GM12878 (cell line): ENCODE measurements around the gene PHF23. TPM values are rescaled to one million over a fixed set of nuclear protein-coding genes. Genes with fewer than 3 reads are reported as not detected.

Experiments
- ATAC-seq: fragments of 200-7000 bp; cut with Tn5 transposase; 3 replicates; pipeline ENCODE4 v1.9.1; 2020; ENCODE audit warnings: mild to moderate bottlenecking, moderate library complexity
- BruUV-seq: library from RNA; stranded (reverse); fragments of 400-500 nt; replicated peaks from 2 replicates; lab custom pipeline; 2021; lab: Mats Ljungman, UMichigan
- CTCF ChIA-PET: fragments of 300-600 bp; sonication (Branson Sonifier 250); formaldehyde crosslinking; extraction: SDS; loops from one replicate; lab custom pipeline; 2021; ENCODE audit warnings: inconsistent platforms; lab: Yijun Ruan, JAX
- POLR2A ChIA-PET: fragments of 350-600 bp; formaldehyde crosslinking; extraction: SDS; loops from one replicate; lab custom pipeline; 2021; ENCODE audit warnings: inconsistent platforms; lab: Charles Lee
- RAD21 ChIA-PET: fragments of 300-600 bp; sonication (Branson Sonifier 250); formaldehyde crosslinking; loops from one replicate; lab custom pipeline; 2023; ENCODE audit warnings: antibody characterized with exemption; ENCODE audit not compliant: unreplicated experiment; lab: Charles Lee
- SMC1A ChIA-PET: fragments of 300-600 bp; sonication (Branson Sonifier 250); formaldehyde crosslinking; loops from one replicate; lab custom pipeline; 2023; ENCODE audit not compliant: unreplicated experiment, uncharacterized antibody; lab: Charles Lee
- DNase-seq: peaks from one replicate; pipeline ENCODE4 v3.0.0-alpha.2; 2011; ENCODE audit warnings: low read depth, low spot score
- FAIRE-seq: peaks from 3 replicates; lab custom pipeline; 2011; peaks lifted over from hg19 to GRCh38; lab: Jason Lieb, UNC
- H2AFZ ChIP-seq: 2 replicates; pipeline ENCODE4 v1.6.0; 2011; ENCODE audit warnings: low read depth, low read length, control low read depth; ENCODE audit not compliant: control insufficient read depth
- H3K27ac ChIP-seq: 2 replicates; pipeline ENCODE4 v1.5.1; 2011; ENCODE audit warnings: control low read depth; ENCODE audit not compliant: control insufficient read depth, insufficient read depth
- H3K27me3 ChIP-seq, 2 experiments: replicated peaks in 1 of 2; 2 replicates each; pipeline versions ENCODE4 v1.6.0 to v1.6.1; 2011; ENCODE audit warnings: low read length in 1 of 2; ENCODE audit not compliant: control insufficient read depth in 2 of 2, insufficient read depth in 2 of 2
- H3K36me3 ChIP-seq, 2 experiments: 2 replicates each; pipeline ENCODE4 v1.5.1; 2011; ENCODE audit warnings: low read length in 1 of 2; ENCODE audit not compliant: control insufficient read depth in 2 of 2, insufficient read depth in 2 of 2
- H3K4me1 ChIP-seq: 2 replicates; pipeline ENCODE4 v1.6.1; 2011; ENCODE audit warnings: mild to moderate bottlenecking, low read length, moderate library complexity, mixed read lengths; ENCODE audit not compliant: control insufficient read depth, insufficient read depth
- H3K4me2 ChIP-seq: 2 replicates; pipeline ENCODE4 v1.6.0; 2011; ENCODE audit warnings: control low read depth; ENCODE audit not compliant: control insufficient read depth, insufficient read depth
- H3K4me3 ChIP-seq: fragments of 200-600 bp; sonication (generic); 2 replicates; pipeline ENCODE4 v1.5.1; 2016
- H3K79me2 ChIP-seq: 2 replicates; pipeline ENCODE4 v1.6.0; 2011; ENCODE audit warnings: low read length; ENCODE audit not compliant: control insufficient read depth, insufficient read depth
- H3K9ac ChIP-seq: 2 replicates; pipeline ENCODE4 v1.8.0; 2011; ENCODE audit warnings: low read length, control low read depth, mixed read lengths; ENCODE audit not compliant: control insufficient read depth, insufficient read depth
- H3K9me3 ChIP-seq: replicated peaks from 3 replicates; pipeline ENCODE4 v1.5.1; 2011; ENCODE audit warnings: mild to moderate bottlenecking, low read length; ENCODE audit not compliant: control insufficient read depth, insufficient read depth
- H4K20me1 ChIP-seq: 2 replicates; pipeline ENCODE4 v1.6.0; 2011; ENCODE audit not compliant: control insufficient read depth, insufficient read depth
- ASH2L ChIP-seq: fragments of 300-600, 200-600 bp; sonication (generic); IDR thresholded peaks from 2 replicates; pipeline ENCODE4 v1.6.1; 2017; ENCODE audit warnings: low read depth, mild to moderate bottlenecking, borderline replicate concordance
- CBX3 ChIP-seq: fragments of 200-600 bp; sonication (generic); IDR thresholded peaks from 2 replicates; pipeline ENCODE4 v1.6.1; 2016; ENCODE audit warnings: low read depth, borderline replicate concordance
- FOXM1 ChIP-seq: IDR thresholded peaks from 2 replicates; pipeline ENCODE4 v1.6.1; 2012; ENCODE audit warnings: low read depth, mild to moderate bottlenecking, inconsistent platforms, low read length, moderate library complexity
- GATAD2B ChIP-seq: fragments of 450-650 bp; conservative IDR thresholded peaks from 2 replicates; pipeline ENCODE4 v1.6.1; 2017; ENCODE audit warnings: low read depth, mild to moderate bottlenecking, moderate library complexity
- IKZF2 ChIP-seq, 2 experiments: fragments of 450-650 bp; IDR thresholded peaks; 2 replicates each; pipeline ENCODE4 v1.6.1; 2017; ENCODE audit warnings: mild to moderate bottlenecking in 2 of 2, moderate library complexity in 2 of 2
- KDM1A ChIP-seq: fragments of 200-600 bp; sonication (generic); IDR thresholded peaks from 2 replicates; pipeline ENCODE4 v1.6.1; 2016; ENCODE audit warnings: borderline replicate concordance
- NFYA ChIP-seq: IDR thresholded peaks from 2 replicates; pipeline ENCODE4 v1.6.1; 2011; ENCODE audit warnings: low read depth, mild to moderate bottlenecking, low read length, improper control_type of control experiment, borderline replicate concordance
- NR2C2 ChIP-seq: IDR thresholded peaks from 2 replicates; pipeline ENCODE4 v1.6.1; 2011; ENCODE audit warnings: borderline replicate concordance, low read depth; ENCODE audit not compliant: control insufficient read depth, insufficient read length
- NRF1 ChIP-seq: conservative IDR thresholded peaks from 2 replicates; pipeline ENCODE4 v1.6.1; 2011; ENCODE audit warnings: mild to moderate bottlenecking, low read depth, low read length, improper control_type of control experiment
- PML ChIP-seq: IDR thresholded peaks from 2 replicates; pipeline ENCODE4 v1.6.1; 2012; ENCODE audit warnings: low read length, inconsistent platforms
- RBBP5 ChIP-seq: fragments of 200-600 bp; sonication (generic); conservative IDR thresholded peaks from 2 replicates; pipeline ENCODE4 v1.6.1; 2016
- TAF1 ChIP-seq: IDR thresholded peaks from 2 replicates; pipeline ENCODE4 v1.6.1; 2011; ENCODE audit warnings: mild to moderate bottlenecking, low read depth, low read length, borderline replicate concordance
- WGBS: methylation state at CpG from one replicate; pipeline ENCODE4 v1.1.6; 2016; ENCODE audit warnings: low lambda C conversion rate; ENCODE audit not compliant: insufficient replicate concordance, insufficient coverage; ENCODE audit errors: missing lambda C conversion rate; 5-methylcytosine and 5-hydroxymethylcytosine counted together
- in situ Hi-C: fragments of 300-500 bp; cut with MboI; formaldehyde crosslinking; loops from 9 replicates; pipeline ENCODE4 v1.14.3; 2018; ENCODE audit warnings: mixed read lengths
- intact Hi-C: fragments of 100-400 bp; cut with micrococcal nuclease; formaldehyde crosslinking; loops from one replicate; pipeline ENCODE4 v1.14.2; 2022; ENCODE audit not compliant: unreplicated experiment
- polyA plus RNA-seq, 11 experiments: library from polyadenylated mRNA; depleted of rRNA in 4 of 11; unstranded in 6 of 11; stranded (reverse) in 5 of 11; fragments of >200 nt; fragmentation: Nextera tagmentation in 4 of 11; fragmentation: Illumina TruSeq in 1 of 11; extraction: Ambion mirVana in 4 of 11; extraction: Trizol in 1 of 11; gene quantifications; 1 replicate in 1 of 11; 2 replicates in 10 of 11; pipeline versions ENCODE4 v1.2.1 to v1.2.3, GENCODE V29; 2011 to 2016; ENCODE audit warnings: inconsistent platforms in 2 of 11, missing spikeins in 2 of 11, low read depth in 1 of 11
- total RNA-seq, 4 experiments: library from RNA; depleted of rRNA in 3 of 4; stranded (reverse); fragments of >200 nt in 3 of 4; fragmentation: Illumina TruSeq in 1 of 4; extraction: Trizol in 1 of 4; gene quantifications; 2 replicates each; pipeline versions ENCODE4 v1.2.1 to v1.2.3, GENCODE V29; 2013 to 2021
- TF ChIP-seq, protein P1 (sequence below): IDR thresholded peaks from 2 replicates; pipeline ENCODE4 v1.6.1; 2012; ENCODE audit warnings: low read depth, low read length, improper control_type of control experiment
- TF ChIP-seq, protein P2 (sequence below): fragments of 450-650 bp; IDR thresholded peaks from 2 replicates; pipeline ENCODE4 v1.6.1; 2018; ENCODE audit warnings: borderline replicate concordance, mild to moderate bottlenecking; ENCODE audit not compliant: partially characterized antibody
- TF ChIP-seq, protein P3 (sequence below): fragments of 450-650 bp; IDR thresholded peaks from 2 replicates; pipeline ENCODE4 v1.6.1; 2016; ENCODE audit warnings: mild to moderate bottlenecking
- TF ChIP-seq, protein P4 (sequence below): fragments of 150-350 bp; IDR thresholded peaks from 2 replicates; pipeline ENCODE4 v1.6.1; 2014; ENCODE audit warnings: mild to moderate bottlenecking, low read depth, low read length

PHF23 gene
- total and polyA plus RNA-seq, 10 of the 15 experiments (the other 5 are each of a cell fraction or from before 2014, with no cell fraction given) = 8.2 to 84.8 (median 32.6) TPM

DNA sequence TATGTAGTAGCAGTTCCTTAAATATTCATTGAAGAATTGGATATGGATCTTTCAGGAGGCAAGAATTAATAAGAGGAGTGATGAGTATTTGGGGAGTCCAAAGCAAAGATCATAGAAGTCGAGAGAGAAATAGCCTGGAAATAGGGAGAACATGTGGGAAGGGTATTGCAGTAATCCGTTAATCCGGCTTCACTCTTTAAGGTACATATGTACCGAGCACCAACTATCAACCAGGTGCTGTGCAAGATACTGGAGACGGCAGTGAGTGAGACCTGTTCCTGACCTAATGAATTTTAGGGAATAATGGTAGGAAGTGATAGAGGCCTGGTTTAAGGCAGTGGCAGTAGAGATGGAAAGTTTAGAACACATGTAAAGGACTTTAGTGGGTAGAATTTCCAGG is 13.8 kb upstream of the PHF23 start:
- TF ChIP-seq IKZF2 (IDR thresholded peaks at IDR 0.05) (no peak), RBBP5 (no peak), FOXM1 (no peak), CBX3 (no peak), NRF1 (no peak), NR2C2 (no peak), ASH2L (no peak), PML (no peak), KDM1A (no peak), NFYA (no peak), TAF1 (no peak), GATAD2B (no peak)
- TF ChIP-seq, protein P1, sequence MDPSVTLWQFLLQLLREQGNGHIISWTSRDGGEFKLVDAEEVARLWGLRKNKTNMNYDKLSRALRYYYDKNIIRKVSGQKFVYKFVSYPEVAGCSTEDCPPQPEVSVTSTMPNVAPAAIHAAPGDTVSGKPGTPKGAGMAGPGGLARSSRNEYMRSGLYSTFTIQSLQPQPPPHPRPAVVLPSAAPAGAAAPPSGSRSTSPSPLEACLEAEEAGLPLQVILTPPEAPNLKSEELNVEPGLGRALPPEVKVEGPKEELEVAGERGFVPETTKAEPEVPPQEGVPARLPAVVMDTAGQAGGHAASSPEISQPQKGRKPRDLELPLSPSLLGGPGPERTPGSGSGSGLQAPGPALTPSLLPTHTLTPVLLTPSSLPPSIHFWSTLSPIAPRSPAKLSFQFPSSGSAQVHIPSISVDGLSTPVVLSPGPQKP = no peak
- TF ChIP-seq, protein P2, sequence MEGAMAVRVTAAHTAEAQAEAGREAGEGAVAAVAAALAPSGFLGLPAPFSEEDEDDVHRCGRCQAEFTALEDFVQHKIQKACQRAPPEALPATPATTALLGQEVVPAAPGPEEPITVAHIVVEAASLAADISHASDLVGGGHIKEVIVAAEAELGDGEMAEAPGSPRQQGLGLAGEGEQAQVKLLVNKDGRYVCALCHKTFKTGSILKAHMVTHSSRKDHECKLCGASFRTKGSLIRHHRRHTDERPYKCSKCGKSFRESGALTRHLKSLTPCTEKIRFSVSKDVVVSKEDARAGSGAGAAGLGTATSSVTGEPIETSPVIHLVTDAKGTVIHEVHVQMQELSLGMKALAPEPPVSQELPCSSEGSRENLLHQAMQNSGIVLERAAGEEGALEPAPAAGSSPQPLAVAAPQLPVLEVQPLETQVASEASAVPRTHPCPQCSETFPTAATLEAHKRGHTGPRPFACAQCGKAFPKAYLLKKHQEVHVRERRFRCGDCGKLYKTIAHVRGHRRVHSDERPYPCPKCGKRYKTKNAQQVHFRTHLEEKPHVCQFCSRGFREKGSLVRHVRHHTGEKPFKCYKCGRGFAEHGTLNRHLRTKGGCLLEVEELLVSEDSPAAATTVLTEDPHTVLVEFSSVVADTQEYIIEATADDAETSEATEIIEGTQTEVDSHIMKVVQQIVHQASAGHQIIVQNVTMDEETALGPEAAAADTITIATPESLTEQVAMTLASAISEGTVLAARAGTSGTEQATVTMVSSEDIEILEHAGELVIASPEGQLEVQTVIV = no peak
- TF ChIP-seq, protein P3, sequence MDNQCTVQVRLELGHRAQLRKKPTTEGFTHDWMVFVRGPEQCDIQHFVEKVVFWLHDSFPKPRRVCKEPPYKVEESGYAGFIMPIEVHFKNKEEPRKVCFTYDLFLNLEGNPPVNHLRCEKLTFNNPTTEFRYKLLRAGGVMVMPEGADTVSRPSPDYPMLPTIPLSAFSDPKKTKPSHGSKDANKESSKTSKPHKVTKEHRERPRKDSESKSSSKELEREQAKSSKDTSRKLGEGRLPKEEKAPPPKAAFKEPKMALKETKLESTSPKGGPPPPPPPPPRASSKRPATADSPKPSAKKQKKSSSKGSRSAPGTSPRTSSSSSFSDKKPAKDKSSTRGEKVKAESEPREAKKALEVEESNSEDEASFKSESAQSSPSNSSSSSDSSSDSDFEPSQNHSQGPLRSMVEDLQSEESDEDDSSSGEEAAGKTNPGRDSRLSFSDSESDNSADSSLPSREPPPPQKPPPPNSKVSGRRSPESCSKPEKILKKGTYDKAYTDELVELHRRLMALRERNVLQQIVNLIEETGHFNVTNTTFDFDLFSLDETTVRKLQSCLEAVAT = no peak
- TF ChIP-seq, protein P4, sequence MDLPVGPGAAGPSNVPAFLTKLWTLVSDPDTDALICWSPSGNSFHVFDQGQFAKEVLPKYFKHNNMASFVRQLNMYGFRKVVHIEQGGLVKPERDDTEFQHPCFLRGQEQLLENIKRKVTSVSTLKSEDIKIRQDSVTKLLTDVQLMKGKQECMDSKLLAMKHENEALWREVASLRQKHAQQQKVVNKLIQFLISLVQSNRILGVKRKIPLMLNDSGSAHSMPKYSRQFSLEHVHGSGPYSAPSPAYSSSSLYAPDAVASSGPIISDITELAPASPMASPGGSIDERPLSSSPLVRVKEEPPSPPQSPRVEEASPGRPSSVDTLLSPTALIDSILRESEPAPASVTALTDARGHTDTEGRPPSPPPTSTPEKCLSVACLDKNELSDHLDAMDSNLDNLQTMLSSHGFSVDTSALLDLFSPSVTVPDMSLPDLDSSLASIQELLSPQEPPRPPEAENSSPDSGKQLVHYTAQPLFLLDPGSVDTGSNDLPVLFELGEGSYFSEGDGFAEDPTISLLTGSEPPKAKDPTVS = no peak
- TF ChIP-seq, all 136 proteins: peak for 0

More for the DNA sequence above, 13.8 kb upstream of the PHF23 start:
- SMC1A ChIA-PET = no interaction called here
- no TSS peak for BruUV-seq
- 78% methylated on average over 5 of the region's 5 CpGs for WGBS
- H3K27ac ChIP-seq = peak overlapping the region; percentile 99
- DNase-seq = no peak
- POLR2A ChIA-PET = no interaction called here
- H3K4me1 ChIP-seq = peaks cover 10% of the 10 kb centered on the region
- CTCF ChIA-PET = no interaction called here
- H2AFZ ChIP-seq = no peak overlapping the region; the same call in 1 of the 2 replicates
- H3K4me3 ChIP-seq = peak overlapping the region; percentile 76
- peaks cover 44% of the 10 kb centered on the region for H3K79me2 ChIP-seq
- intact Hi-C loops (loop anchor here (2.0 kb wide), 1 partner anchor 38 kb away; no protein-coding TSS in a partner anchor), in situ Hi-C loops (no loop called here)
- peak overlapping the region; percentile 89 for H3K4me2 ChIP-seq
- ATAC-seq = no peak
- no peaks in the 10 kb centered on the region for H4K20me1 ChIP-seq
- RAD21 ChIA-PET = no interaction called here
- no peak for FAIRE-seq
- peaks cover 2 to 13% of the 10 kb centered on the region in 2 experiments; a peak in 2 of 4 replicates for H3K36me3 ChIP-seq
- peak overlapping the region; percentile 98 for H3K9ac ChIP-seq
- no peaks in the 10 kb centered on the region for H3K9me3 ChIP-seq
- H3K27me3 ChIP-seq = no peaks in the 10 kb centered on the region
